ENCODE results near the gene ANKRD9.

Gene ANKRD9

DNA sequence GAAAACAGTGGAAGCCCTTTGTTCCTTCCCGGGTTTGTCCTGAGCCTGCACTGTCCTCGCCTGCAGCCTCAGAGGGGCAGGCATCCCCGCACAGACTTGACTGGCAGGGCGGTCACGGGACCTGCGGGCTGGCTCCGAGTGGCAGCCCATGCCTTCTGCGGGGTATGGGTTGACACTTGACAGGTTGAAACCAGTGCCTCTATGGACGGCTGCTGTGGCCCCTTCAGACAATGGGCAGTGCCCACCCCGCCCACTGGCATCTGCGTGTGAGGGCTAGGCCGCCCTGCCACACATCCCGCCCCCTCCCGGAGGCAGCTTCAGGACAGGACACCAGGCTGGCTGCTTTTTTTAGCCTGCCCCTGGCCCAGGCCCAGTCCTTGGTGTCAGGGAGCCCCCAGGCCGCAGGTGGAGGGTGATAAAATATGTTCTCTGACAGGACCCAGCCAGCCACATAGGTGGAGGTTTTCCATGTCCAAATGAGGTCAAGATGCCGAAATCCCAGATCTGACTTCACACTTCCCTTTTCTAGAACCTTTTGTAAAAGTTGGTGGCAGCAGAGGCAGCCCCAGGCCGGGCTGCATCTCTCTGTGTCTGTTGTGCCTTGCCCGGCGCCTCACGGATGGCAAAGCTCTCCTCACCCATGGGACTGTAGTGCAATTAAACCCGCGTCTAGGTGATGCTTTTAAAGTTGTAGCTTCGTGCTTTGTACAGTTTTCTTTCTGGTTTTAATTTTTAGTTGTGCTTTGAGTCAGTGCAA is 10.0 kb downstream of the ANKRD9 start:
- DNase-seq (ENCODE audit: extremely low read depth in 1 of 2, low read depth in 1 of 2) = no peak

DNA sequence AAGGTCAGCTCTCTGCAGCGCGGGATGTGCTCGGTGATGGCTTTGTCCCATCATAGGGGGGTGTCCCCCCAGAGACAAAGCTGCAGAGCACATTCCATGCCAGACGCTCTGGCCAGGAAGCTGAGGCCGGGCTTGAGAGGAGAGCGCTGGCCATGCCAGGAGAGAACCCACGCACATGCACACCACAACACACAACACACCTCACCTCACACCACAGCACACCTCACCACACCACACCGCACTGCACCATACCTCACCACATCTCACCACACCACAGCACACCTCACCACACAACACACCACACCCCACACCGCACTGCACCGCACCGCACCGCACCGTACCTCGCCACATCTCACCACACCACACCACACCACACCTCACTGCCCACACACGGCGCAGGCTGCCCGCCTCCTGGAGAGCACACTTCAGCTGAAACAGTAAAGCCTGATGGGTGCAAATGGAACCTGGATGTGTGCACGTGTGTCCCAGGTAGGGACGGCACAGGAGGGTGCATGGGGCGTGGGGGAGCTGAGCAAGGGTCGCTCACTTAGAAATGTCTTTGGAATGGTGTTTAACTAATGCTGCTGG is 10.8 kb downstream of the ANKRD9 start:
- no peak for DNase-seq (ENCODE audit: extremely low read depth in 1 of 2, low read depth in 1 of 2)

DNA sequence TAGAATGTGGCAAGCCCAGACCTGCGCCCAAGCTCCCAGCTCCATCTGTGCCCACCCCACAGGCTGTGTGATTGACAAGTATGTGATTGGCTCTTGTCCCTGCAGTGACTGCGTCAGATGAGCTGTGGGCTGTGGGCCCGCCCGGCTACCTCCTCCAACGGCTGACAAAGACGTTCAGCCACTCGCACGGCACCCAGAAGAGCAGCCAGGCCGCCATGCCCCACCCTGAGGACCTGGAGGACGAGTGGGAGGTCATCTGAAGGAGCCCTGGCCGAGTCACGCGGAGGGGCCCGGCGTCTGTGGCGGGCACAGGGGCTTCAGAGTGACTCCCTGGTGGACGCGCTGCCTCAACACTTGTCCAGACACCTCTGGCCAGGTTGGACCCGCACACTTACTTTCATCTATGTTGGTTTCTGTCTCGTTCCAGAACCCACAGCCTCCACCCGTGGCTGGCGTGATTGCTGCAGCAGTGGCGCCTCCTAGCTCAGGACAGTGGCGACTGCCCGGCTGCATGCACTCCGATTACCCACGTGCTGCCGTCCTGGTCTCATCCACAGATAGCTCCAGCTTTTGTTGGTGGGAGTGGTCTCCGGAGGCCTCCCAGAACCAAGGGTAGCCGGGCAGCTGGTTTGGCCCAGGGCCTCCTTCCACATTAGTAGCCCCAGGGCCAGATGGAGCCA is 11.4 kb downstream of the ANKRD9 start:
- DNase-seq (ENCODE audit: extremely low read depth in 1 of 2, low read depth in 1 of 2) = no peak

DNA sequence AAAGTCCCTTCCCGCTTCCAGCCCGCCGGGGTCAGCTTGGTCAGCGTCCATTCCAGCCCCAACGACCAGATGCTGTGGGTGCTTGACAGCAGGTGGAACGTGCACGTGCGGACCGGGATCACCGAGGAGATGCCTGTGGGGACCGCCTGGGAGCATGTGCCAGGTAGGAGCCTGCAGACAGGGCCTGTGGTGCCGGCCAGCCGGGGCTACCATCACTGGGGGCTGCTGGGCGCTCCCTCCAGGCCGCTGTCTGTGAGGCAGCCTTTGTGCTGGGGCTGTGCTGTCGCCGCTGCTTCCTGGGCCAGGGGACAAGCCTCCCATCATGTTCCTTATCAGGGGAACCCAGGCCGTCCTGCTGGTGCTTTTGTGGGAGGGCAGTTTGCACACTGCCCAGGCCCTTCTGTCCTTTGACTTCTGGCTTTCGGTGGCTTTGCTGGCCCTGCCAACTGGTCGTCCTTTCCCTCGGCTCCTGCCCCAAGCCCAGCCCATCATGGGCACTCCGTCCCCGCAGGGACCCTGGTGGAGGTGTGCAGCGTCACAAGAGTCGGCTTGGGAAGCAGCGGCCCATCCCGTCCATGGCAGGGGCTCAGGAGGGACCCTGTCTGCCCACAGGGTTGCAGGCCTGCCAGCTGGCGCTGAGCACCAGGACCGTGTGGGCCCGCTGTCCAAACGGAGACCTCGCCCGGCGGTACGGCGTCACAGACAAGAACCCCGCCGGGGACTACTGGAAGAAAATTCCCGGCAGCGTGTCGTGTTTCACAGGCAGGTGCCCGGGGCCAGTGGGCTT is 12.4 kb downstream of the ANKRD9 start:
- DNase-seq (ENCODE audit: extremely low read depth in 1 of 2, low read depth in 1 of 2) = no peak

DNA sequence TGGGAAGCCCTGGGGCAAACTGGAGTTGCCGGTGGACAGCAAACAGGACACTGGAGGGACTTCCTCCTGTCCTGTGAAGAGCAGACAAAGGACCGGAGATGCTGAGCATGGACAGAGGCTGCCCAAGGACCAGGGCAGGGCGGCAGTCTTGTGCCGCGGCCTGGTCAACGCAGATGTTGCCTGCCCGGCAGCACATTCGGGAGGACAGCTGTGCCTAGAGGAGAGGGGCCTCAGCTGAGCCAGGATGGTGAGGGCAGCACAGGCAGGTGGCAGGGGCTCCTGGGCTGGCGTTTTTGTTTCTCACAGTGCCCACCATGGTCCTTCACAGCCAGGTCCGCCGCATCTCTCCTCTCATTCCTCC is 13.3 kb downstream of the ANKRD9 start:
- no peak for DNase-seq (ENCODE audit: extremely low read depth in 1 of 2, low read depth in 1 of 2)

DNA sequence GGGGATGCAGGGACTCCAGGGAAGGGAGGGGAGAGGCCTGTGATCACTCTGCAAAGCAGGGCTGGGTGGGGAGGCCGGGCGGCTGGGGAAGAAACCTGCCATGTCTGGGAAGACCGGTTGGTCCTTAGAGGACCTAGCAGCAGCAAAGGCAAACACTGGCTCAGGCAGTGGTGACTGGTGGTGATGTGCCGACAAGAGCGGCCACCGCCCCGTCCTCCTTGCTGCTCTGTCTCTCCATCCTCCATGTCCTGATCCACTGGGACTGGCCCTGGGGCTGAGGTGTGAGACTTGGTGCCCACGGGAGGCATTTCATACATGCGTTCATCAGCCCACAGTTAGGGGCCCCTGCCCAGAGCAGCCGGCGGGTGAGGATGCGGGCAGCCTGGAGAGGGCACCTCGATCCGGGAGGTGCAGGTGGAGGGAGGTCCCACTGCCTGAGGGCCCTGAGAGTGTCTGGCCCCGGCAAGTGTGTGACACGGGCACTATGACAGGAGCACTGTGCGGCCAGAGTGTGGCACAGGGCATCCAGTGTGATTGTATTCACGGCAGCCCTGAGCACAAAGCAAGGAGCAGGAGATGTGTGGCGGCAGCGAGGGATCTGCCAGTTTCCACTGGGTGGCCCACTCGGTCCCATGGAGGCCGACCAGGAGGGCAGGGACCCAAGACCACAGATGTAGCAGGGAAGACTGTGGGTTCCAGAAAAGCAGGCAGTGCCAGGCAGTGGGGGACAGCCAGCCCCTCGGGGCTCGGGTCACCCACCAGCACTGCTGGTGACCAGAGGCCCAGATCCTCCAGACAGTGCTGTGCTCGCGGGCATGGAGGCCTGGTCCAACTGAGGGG is 13.9 kb downstream of the ANKRD9 start:
- no peak for DNase-seq (ENCODE audit: extremely low read depth in 1 of 2, low read depth in 1 of 2)

DNA sequence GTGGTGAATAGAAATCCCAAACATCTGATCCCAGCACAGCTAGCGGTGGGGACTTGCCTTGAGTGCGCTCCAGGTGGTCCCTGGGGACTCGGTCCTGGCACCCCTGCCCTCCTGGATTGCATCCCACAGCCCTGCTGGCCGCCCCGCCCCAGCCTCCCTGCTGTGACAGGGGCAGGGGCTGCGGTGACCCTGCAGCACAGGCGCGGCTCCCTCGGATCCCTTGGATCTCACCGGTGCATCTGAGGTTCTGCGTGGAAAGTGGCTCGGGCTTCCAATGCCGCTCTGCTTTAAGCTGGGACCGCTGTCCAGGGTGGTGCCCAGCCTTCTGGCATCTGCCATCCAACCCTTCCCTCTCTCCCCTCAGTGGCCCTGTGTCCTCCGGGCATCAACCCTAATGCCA is 16.0 kb downstream of the ANKRD9 start:
- DNase-seq (ENCODE audit: extremely low read depth in 1 of 2, low read depth in 1 of 2) = no peak

DNA sequence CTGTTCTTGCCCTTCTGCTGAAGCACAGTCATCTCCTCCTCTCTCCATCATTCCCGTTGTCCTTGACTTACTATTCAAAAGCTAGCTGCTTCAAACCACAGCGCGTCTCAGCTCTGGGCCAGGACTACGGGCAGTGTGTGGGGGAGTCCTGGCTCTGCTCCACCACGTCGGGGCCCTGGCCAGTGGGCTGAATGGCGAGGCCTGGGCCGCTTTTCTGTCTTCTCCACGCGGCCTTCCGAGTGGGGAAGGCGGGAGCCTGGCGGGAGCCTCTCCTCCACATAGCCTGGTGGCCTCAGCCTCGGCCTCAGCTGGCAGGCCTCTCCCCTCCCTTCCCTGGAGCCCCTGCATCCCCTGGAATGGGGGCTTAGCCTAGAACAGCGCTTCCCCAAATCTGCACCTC is 16.5 kb downstream of the ANKRD9 start:
- no peak for DNase-seq (ENCODE audit: extremely low read depth in 1 of 2, low read depth in 1 of 2)

DNA sequence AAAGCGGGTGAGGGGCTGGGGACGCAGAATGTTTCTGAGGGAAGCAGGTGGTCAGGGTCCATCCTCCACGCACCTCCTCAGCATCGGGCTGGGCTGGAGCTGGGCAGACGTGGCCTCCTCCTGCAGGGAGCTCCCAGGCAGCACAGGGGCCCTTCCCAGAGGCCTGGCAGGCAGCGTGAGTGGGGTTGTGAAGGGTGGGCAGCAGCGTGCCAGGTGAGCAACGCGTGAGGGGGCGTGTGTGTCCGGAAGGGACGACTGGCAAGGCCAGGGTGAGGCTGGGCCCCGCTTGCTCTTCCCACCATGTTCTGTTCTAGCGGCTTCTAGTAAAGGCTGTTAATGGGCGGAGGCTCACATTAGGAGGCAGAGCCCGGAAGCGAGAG is 17.1 kb downstream of the ANKRD9 start:
- DNase-seq (ENCODE audit: extremely low read depth in 1 of 2, low read depth in 1 of 2) = no peak

DNA sequence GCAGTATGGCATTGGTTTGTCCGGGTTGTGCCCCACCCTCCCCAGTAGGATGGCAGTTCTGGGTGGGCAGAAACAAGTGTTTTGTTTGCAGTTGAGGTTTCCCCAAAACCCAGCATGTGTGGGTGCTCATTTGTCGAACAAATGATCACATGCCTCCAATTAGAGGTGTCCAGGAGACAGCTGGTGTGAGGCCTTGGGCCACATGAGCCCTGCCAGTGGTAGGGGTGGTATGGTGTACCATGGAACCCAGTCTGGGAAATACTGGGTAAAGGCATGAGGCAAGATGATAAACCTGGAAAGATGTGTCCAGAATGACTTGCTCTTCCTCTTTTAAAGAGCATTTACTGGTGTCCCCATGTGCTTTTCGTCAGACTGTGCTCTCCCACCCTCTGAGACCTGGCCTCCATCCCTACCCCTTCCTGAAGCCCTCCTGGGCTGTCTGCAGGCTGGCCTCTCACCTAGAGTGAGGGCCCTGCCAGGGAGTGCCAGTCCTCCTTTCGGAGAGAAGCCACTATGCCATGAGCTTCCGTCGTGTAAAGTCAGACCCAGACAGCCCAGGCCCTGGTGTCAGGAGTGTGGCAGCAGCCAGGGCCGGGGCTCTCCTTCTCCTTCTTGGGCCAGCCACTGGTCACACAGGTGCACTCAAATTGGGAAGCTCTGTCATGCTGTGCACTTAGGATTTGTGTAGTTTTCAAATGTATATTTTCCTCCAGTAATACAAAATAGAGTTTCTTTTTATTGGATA is 17.6 kb downstream of the ANKRD9 start:
- no peak for DNase-seq (ENCODE audit: extremely low read depth in 1 of 2, low read depth in 1 of 2)

DNA sequence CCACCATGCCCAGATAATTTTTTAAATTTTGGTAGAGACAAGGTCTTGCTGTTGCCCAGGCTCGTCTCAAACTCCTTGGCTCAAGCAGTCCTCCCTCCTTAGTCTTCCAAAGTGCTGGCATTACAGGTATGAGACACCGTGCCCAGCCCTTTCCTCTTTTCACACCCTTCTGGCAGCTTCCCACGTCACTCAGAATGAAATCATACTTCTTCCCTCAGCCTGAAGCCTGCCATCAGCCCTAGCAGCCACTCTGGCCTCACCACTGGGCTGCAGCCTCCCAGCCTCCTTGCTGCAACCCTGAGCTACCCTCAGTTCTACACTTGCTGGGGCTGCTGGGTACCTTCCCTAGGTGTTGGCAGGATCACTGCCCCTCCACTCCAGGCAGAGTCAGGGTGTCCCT is 18.2 kb downstream of the ANKRD9 start:
- DNase-seq (ENCODE audit: extremely low read depth in 1 of 2, low read depth in 1 of 2) = no peak

DNA sequence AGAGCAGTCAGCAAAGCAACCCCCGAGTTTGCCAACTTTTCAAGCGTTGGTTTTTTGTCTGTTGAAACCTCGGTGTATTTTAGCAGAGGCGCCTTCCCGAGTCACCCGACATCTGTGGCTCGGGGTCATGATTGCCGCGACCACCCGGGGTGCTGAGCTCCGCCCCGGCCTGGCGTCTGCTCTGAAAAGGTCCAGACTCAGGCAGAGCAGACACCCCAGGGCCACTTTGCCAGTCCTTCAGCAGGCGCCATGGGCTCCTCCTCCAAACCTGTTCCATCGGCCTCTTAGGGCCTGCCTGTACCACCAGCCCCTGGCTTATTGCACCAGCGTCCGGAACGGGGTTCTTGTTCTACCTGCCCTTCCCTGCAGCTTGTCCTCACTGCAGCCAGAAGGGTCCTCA is 19.1 kb downstream of the ANKRD9 start:
- DNase-seq (ENCODE audit: extremely low read depth in 1 of 2, low read depth in 1 of 2) = no peak

DNA sequence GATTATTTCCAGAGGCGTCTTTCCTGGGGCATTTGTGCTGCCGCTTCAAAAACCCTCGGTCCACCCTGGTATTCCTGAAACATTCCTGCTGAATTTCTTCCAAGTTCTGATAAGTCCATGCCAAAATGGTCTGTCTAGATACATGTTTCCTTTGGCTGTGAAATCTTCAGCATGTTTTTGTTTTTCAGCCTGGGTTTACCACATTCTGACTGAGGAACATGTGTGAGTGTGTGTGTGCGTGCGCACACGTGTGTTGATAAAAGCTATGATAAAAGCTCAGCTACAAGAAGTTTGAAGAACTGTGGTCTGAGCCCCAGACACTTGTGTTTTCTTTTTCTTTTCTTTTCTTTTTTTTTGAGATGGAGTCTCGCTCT is 22.4 kb downstream of the ANKRD9 start:
- no peak for DNase-seq (ENCODE audit: extremely low read depth in 1 of 2, low read depth in 1 of 2)

DNA sequence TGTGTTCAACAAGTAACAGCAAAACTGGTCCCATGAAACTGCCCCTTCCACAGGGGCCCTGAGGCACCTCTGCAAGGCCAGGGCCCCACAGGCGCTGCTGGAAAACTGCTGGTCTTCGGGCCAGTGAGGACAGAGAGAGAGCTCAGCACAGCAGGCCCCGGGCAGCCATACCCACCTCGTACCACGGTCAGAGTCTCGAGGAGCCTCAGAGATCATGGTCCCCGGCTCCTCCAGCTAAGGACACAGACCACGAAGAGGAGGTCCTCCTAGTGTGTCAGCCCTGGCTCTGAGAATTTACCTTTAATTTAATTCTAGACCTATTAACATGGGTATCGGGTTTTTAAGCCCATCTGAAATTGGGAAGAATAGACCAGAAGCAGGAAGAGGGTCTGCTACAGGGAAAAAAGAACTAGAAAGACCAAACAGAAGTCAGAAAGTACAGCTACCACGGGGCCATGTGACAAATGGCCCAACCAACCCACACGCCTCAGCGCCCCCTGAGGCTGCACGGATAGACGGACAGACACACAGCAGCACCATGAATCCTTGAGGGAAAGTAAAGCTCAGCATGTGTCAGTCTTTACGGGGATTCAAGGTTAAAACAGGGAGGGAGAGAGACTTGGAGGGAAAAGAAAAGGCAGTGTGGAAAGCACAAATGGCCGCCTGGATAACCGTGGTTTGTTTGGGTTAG is 22.9 kb downstream of the ANKRD9 start:
- no peak for DNase-seq (ENCODE audit: extremely low read depth in 1 of 2, low read depth in 1 of 2)

DNA sequence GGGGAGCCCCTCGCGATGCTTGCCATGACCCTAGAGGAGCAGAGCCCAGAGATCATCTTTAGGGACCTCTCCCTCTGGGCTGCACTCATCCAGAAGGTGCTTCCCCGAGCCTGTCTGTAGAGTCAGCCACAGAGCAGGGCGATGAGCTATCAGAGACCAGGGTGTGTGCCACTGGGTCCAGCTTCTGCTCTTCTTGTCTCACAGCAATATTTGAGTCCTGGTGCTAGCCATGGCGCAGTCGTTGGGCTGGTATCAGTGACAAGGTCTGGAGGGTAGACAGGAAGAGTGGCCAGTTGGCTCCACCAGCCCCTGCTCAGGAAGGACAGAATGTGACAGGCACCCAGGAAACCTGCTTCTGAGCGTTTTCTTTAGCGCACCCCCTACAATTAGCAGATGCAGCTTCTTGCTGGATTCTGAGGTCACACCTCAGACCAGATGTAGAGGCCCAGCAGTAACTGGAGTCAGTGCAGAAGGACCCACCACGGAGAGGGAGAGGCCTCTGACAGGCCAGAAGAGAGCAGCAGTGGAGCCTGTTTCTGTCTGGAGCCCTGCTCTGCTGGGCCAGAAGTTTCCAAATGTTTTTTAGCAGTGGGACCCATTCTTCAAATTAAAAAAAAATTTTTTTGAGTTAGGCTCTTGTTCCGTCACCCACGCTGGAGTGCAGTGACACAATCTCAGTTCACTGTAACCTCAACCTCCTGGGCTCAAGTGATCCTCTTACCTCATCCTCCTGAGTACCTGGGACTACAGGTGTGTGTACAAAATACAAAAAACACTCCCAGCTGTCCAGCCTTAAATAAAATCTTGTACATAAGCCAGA is 23.7 kb downstream of the ANKRD9 start:
- no peak for DNase-seq (ENCODE audit: extremely low read depth in 1 of 2, low read depth in 1 of 2)

DNA sequence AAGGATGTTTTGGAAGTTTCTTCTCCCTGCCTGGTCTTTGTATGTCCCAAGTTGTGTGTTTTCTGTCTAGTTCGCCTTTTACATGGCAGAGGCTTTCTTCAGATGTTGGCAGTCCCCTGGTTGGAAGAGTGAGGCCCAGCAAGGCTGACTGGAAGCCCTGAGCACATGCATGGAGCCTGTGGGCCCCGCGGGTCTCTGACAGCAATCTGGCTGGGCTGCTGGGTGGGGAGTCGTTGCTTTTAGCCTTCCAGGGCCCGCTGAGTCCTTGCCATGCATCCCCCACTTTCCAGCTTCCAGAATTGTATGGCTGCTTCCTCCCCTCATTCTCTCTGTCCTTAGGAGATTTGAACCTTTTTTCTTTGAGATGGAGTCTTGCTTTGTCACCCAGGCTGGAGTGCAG is 25.3 kb downstream of the ANKRD9 start:
- DNase-seq (ENCODE audit: extremely low read depth in 1 of 2, low read depth in 1 of 2) = no peak

DNA sequence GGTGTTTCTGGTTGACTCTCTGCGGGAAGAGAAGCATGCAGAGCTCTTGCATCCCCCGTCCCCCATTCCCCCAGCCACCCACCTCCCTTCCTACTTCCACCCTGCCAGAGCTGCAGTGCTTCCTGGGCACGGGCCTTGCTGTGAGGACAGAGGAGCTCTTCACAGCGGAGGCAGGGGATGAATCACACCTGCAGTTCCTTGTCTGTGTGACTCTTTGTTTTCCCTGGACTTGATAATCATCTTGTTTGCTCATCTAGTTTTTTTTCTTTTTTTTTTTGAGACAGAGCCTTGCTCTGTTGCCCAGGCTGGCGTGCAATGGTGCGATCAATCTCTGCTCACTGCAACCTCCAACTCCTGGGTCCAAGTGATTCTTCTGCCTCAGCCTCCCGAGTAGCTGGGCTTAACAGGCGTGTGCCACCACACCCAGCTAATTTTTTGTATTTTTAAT is 27.8 kb downstream of the ANKRD9 start:
- DNase-seq (ENCODE audit: extremely low read depth in 1 of 2, low read depth in 1 of 2) = no peak

DNA sequence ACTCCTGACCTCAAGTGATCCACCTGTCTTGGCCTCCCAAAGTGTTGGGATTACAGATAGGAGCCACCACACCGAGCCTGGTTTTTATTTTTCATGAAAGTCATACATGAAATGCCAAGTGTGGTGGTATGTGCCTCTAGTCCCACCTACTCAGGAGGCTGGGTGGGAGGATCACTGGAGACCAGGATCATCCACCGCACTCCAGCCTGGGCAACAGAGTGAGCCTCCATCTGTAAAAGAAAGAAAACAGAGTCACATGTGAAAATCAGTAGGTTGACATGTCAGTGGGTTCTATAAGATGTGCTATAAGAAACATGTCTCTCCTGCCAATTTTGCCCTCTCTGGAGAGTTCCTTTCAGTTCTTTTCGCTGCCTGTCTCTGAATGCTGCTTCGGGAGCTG is 28.2 kb downstream of the ANKRD9 start:
- DNase-seq (ENCODE audit: extremely low read depth in 1 of 2, low read depth in 1 of 2) = no peak

DNA sequence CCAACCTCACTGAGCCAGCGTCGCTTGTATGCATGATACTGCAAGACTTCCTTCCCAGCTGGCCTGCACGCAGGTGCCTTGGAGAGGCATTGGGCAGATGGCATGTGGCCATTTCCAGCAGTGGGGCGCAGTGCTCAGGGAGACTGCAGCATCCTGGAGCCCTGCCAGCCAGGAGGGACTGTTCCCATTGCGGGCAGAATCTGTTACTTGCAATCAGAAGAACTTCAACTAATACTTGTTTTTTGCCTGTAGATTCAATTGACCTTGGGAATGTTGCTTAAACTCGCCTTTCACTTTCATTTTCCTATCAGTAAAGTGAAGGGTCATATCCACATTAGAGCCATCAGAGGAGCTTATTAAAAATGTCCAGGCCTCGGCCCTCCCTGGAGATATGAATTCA is 29.8 kb downstream of the ANKRD9 start:
- no peak for DNase-seq (ENCODE audit: extremely low read depth in 1 of 2, low read depth in 1 of 2)

Data from stimulated activated CD8-positive, alpha-beta memory T cell treated with anti-CD3 and anti-CD28 coated beads, Interleukin-7, amount 100 ng/mL, for 48 hours (primary cell).